IMR-90 (cell line): ENCODE results near the gene COPS2. TPM values are rescaled to one million over a fixed set of nuclear protein-coding genes. Genes with fewer than 3 reads are reported as not detected.

Experiments used
- ATAC-seq: fragments of 200-7000 bp; cut with Tn5 transposase; 2 replicates; pipeline ENCODE4 v1.9.1; 2020; ENCODE audit warnings: low read depth, mild to moderate bottlenecking, moderate library complexity
- BruUV-seq: library from RNA; stranded (reverse); fragments of 400-500 nt; replicated peaks from 2 replicates; lab custom pipeline; 2021; lab: Mats Ljungman, UMichigan
- CTCF ChIA-PET: fragments of 300-600 bp; formaldehyde crosslinking; extraction: SDS; loops from one replicate; lab custom pipeline; 2021; ENCODE audit warnings: antibody characterized with exemption; lab: Yijun Ruan, JAX
- POLR2A ChIA-PET: fragments of 300-600 bp; sonication (Branson Sonifier 250); formaldehyde crosslinking; loops from one replicate; lab custom pipeline; 2022; ENCODE audit warnings: antibody characterized with exemption; ENCODE audit not compliant: unreplicated experiment; lab: Charles Lee
- DNase-seq: peaks from one replicate; pipeline ENCODE4 v3.0.0; 2013
- H2AFZ ChIP-seq: replicated peaks from 2 replicates; pipeline ENCODE3; 2013; ENCODE audit warnings: low read length, mild to moderate bottlenecking; ENCODE audit not compliant: poor library complexity
- H2AK5ac ChIP-seq: 2 replicates; pipeline ENCODE4 v1.6.1; 2013; ENCODE audit warnings: low read depth, low read length, inconsistent platforms
- H2AK9ac ChIP-seq: replicated peaks from 2 replicates; pipeline ENCODE3; 2013; ENCODE audit warnings: mild to moderate bottlenecking, low read depth, low read length, moderate library complexity; ENCODE audit not compliant: poor library complexity
- H2BK120ac ChIP-seq: 2 replicates; pipeline ENCODE4 v1.6.1; 2013; ENCODE audit warnings: low read depth, low read length, inconsistent platforms
- H2BK15ac ChIP-seq: 3 replicates; pipeline ENCODE4 v1.6.1; 2013; ENCODE audit warnings: low read depth, low read length, inconsistent platforms
- H2BK20ac ChIP-seq: 2 replicates; pipeline ENCODE4 v1.6.1; 2013; ENCODE audit warnings: low read depth, mild to moderate bottlenecking, inconsistent platforms, low read length, moderate library complexity
- H2BK5ac ChIP-seq: 2 replicates; pipeline ENCODE4 v1.6.1; 2013; ENCODE audit warnings: mild to moderate bottlenecking, low read depth, low read length, inconsistent platforms; ENCODE audit not compliant: poor library complexity, severe bottlenecking
- H3K14ac ChIP-seq: replicated peaks from 2 replicates; pipeline ENCODE4 v1.6.1; 2013; ENCODE audit warnings: low read depth, low read length, inconsistent platforms
- H3K18ac ChIP-seq: 2 replicates; pipeline ENCODE4 v1.6.1; 2013; ENCODE audit warnings: low read depth, low read length, control low read depth
- H3K23ac ChIP-seq: 2 replicates; pipeline ENCODE4 v1.6.1; 2013; ENCODE audit warnings: low read depth, low read length, inconsistent platforms
- H3K27ac ChIP-seq: 2 replicates; pipeline ENCODE4 v1.5.1; 2013; ENCODE audit warnings: mild to moderate bottlenecking, control low read depth, low read length; ENCODE audit not compliant: insufficient read depth
- H3K27me3 ChIP-seq: 2 replicates; pipeline ENCODE4 v1.6.1; 2013; ENCODE audit warnings: low read length; ENCODE audit not compliant: control insufficient read depth, insufficient read depth
- H3K36me3 ChIP-seq: 2 replicates; pipeline ENCODE4 v1.6.1; 2013; ENCODE audit warnings: low read length, mixed read lengths; ENCODE audit not compliant: control insufficient read depth, insufficient read depth
- H3K4ac ChIP-seq: 2 replicates; pipeline ENCODE4 v1.6.1; 2013; ENCODE audit warnings: low read depth, low read length, inconsistent platforms
- H3K4me1 ChIP-seq: 2 replicates; pipeline ENCODE4 v1.6.1; 2013; ENCODE audit warnings: low read length, mixed read lengths; ENCODE audit not compliant: control insufficient read depth, insufficient read depth
- H3K4me2 ChIP-seq: 2 replicates; pipeline ENCODE4 v1.6.1; 2013; ENCODE audit warnings: low read depth, mild to moderate bottlenecking, control low read depth, low read length, moderate library complexity
- H3K4me3 ChIP-seq: 2 replicates; pipeline ENCODE4 v1.5.1; 2013; ENCODE audit warnings: low read depth, mild to moderate bottlenecking, control low read depth, low read length, moderate library complexity; ENCODE audit not compliant: insufficient read depth
- H3K56ac ChIP-seq: 2 replicates; pipeline ENCODE4 v1.6.1; 2013; ENCODE audit warnings: low read length, inconsistent platforms; ENCODE audit not compliant: insufficient read depth; ENCODE audit errors: extremely low read depth
- H3K79me1 ChIP-seq, 2 experiments: 2 replicates each; pipeline ENCODE4 v1.6.1; 2013; ENCODE audit warnings: low read length in 2 of 2, inconsistent platforms in 1 of 2, low read depth in 1 of 2
- H3K9ac ChIP-seq: 2 replicates; pipeline ENCODE4 v1.6.1; 2013; ENCODE audit warnings: low read depth, low read length, control low read depth
- H3K9me1 ChIP-seq: 2 replicates; pipeline ENCODE4 v1.6.1; 2013; ENCODE audit warnings: low read length, inconsistent platforms; ENCODE audit not compliant: insufficient read depth
- H3K9me3 ChIP-seq: 2 replicates; pipeline ENCODE4 v1.6.1; 2013; ENCODE audit warnings: low read length; ENCODE audit not compliant: control insufficient read depth, insufficient read depth
- H4K20me1 ChIP-seq: 2 replicates; pipeline ENCODE4 v1.6.1; 2013; ENCODE audit warnings: low read length, inconsistent platforms; ENCODE audit not compliant: insufficient read depth
- H4K5ac ChIP-seq: 2 replicates; pipeline ENCODE4 v1.6.1; 2013; ENCODE audit warnings: mild to moderate bottlenecking, low read depth, low read length, control low read depth
- H4K8ac ChIP-seq, 2 experiments: 2 replicates each; pipeline ENCODE4 v1.6.1; 2013; ENCODE audit warnings: low read depth in 2 of 2, low read length in 2 of 2, control low read depth in 1 of 2, inconsistent platforms in 1 of 2
- H4K91ac ChIP-seq: 2 replicates; pipeline ENCODE4 v1.6.1; 2013; ENCODE audit warnings: low read depth, low read length, inconsistent platforms; ENCODE audit not compliant: insufficient read depth
- BHLHE40 ChIP-seq: fragments of 150-350 bp; IDR thresholded peaks from 2 replicates; pipeline ENCODE4 v1.6.1; 2016; ENCODE audit warnings: mild to moderate bottlenecking, low read depth, low read length
- CHD1 ChIP-seq: IDR thresholded peaks from 2 replicates; pipeline ENCODE4 v1.6.1; 2012; ENCODE audit warnings: low read depth, low read length, improper control_type of control experiment
- FOS ChIP-seq: fragments of 150-350 bp; IDR thresholded peaks from 2 replicates; pipeline ENCODE4 v1.6.1; 2016; ENCODE audit warnings: low read depth, low read length
- MAZ ChIP-seq: IDR thresholded peaks from 2 replicates; pipeline ENCODE4 v1.6.1; 2012; ENCODE audit warnings: low read depth, mild to moderate bottlenecking, low read length, improper control_type of control experiment, moderate library complexity, borderline replicate concordance
- NFE2L2 ChIP-seq: fragments of 150-350 bp; IDR thresholded peaks from 2 replicates; pipeline ENCODE4 v1.6.1; 2016; ENCODE audit warnings: low read depth, mild to moderate bottlenecking, low read length
- POLR2A ChIP-seq: IDR thresholded peaks from 2 replicates; pipeline ENCODE4 v1.6.1; 2012; ENCODE audit warnings: mild to moderate bottlenecking, low read depth, low read length
- RAD21 ChIP-seq: IDR thresholded peaks from 2 replicates; pipeline ENCODE4 v1.6.1; 2012; ENCODE audit warnings: low read length, improper control_type of control experiment
- RCOR1 ChIP-seq: IDR thresholded peaks from 2 replicates; pipeline ENCODE4 v1.6.1; 2012; ENCODE audit warnings: mild to moderate bottlenecking, low read length, improper control_type of control experiment; ENCODE audit not compliant: insufficient replicate concordance
- RFX5 ChIP-seq: IDR thresholded peaks from 2 replicates; pipeline ENCODE4 v1.8.0; 2012; ENCODE audit warnings: low read depth, mild to moderate bottlenecking, low read length, moderate library complexity
- SMC3 ChIP-seq: fragments of 150-350 bp; IDR thresholded peaks from 2 replicates; pipeline ENCODE4 v1.6.1; 2016; ENCODE audit warnings: low read depth, mild to moderate bottlenecking, antibody characterized with exemption, low read length, moderate library complexity
- USF2 ChIP-seq: fragments of 150-350 bp; IDR thresholded peaks from 2 replicates; pipeline ENCODE4 v1.6.1; 2017; ENCODE audit warnings: mild to moderate bottlenecking, antibody characterized with exemption, low read length, low read depth
- WGBS, 2 experiments: methylation state at CpG; one replicate each; pipeline versions ENCODE4 v1.1.5 to v1.1.7; 2013; ENCODE audit warnings: missing lambda C conversion rate in 2 of 2; ENCODE audit not compliant: insufficient read length in 1 of 2; ENCODE audit errors: extremely low coverage in 2 of 2; 5-methylcytosine and 5-hydroxymethylcytosine counted together
- dilution Hi-C: fragments of 300-500 bp; cut with HindIII; formaldehyde crosslinking; loops from one replicate; pipeline ENCODE4 v1.14.3; 2018; ENCODE audit warnings: low sequenced_read_pairs; ENCODE audit not compliant: unreplicated experiment
- in situ Hi-C: fragments of 300-500 bp; cut with MboI; formaldehyde crosslinking; loops from 3 replicates; pipeline ENCODE4 v1.14.3; 2019; ENCODE audit warnings: low sequenced_read_pairs, inconsistent platforms, mixed read lengths
- intact Hi-C: fragments of 100-400 bp; cut with micrococcal nuclease; formaldehyde crosslinking; loops from 2 replicates; pipeline ENCODE4 v1.10.0; 2022
- polyA plus RNA-seq, 3 experiments: library from polyadenylated mRNA; depleted of rRNA; stranded (reverse); fragments of >200 nt; gene quantifications; 2 replicates each; pipeline ENCODE4 v1.2.3, GENCODE V29; 2012; ENCODE audit warnings: low replicate concordance in 1 of 3
- total RNA-seq: library from RNA; depleted of rRNA; stranded (reverse); fragments of >200 nt; gene quantifications from 2 replicates; pipeline ENCODE4 v1.2.3, GENCODE V29; 2012
- TF ChIP-seq, protein P1 (sequence below): conservative IDR thresholded peaks from 2 replicates; pipeline ENCODE4 v1.5.1; 2012; ENCODE audit warnings: mild to moderate bottlenecking, low read depth, low read length, improper control_type of control experiment

The COPS2 gene
- total and polyA plus RNA-seq, 2 of the 4 experiments (the other 2 are of a cell fraction) = 54.6 to 75.6 TPM

- 0 out of 2 replicates have a peak, but pooled peaks cover 3% of the 10 kb centered on the region for H3K9me1 ChIP-seq
Observed at GRCh38 chr15:49179433-49180190, 24.2 kb upstream of the COPS2 start.

More at GRCh38 chr15:49179433-49180190, 24.2 kb upstream of the COPS2 start:
- H4K91ac ChIP-seq = no peak overlapping the region
- no peaks in the 10 kb centered on the region; the same call in 1 of the 2 replicates for H4K20me1 ChIP-seq
- no peak overlapping the region for H4K5ac ChIP-seq
- CTCF ChIA-PET = no interaction called here
- no peak overlapping the region for H3K27ac ChIP-seq
- intact Hi-C loops = no loop called here
- H3K79me1 ChIP-seq = peaks cover 19 to 30% of the 10 kb centered on the region in 2 experiments
- H3K56ac ChIP-seq = no peak overlapping the region; the same call in 1 of the 2 replicates
- H3K4me2 ChIP-seq = no peak overlapping the region
- TF ChIP-seq SMC3 (no peak), RCOR1 (no peak), RAD21 (no peak), MAZ (no peak), RFX5 (no peak), CHD1 (no peak), FOS (no peak), NFE2L2 (no peak), BHLHE40 (no peak), USF2 (no peak), POLR2A (no peak)
- TF ChIP-seq, protein P1, sequence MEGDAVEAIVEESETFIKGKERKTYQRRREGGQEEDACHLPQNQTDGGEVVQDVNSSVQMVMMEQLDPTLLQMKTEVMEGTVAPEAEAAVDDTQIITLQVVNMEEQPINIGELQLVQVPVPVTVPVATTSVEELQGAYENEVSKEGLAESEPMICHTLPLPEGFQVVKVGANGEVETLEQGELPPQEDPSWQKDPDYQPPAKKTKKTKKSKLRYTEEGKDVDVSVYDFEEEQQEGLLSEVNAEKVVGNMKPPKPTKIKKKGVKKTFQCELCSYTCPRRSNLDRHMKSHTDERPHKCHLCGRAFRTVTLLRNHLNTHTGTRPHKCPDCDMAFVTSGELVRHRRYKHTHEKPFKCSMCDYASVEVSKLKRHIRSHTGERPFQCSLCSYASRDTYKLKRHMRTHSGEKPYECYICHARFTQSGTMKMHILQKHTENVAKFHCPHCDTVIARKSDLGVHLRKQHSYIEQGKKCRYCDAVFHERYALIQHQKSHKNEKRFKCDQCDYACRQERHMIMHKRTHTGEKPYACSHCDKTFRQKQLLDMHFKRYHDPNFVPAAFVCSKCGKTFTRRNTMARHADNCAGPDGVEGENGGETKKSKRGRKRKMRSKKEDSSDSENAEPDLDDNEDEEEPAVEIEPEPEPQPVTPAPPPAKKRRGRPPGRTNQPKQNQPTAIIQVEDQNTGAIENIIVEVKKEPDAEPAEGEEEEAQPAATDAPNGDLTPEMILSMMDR = no peak
- no peak overlapping the region for H2AK9ac ChIP-seq
- DNase-seq (no peak), ATAC-seq (no peak)
- POLR2A ChIA-PET = interaction anchor here (0.6 to 0.7 kb wide), 2 partner anchors 20 to 64 kb away, joined by 12 to 14 read pairs; no protein-coding TSS in a partner anchor
- in situ Hi-C loops = no loop called here
- no peak overlapping the region for H3K18ac ChIP-seq
- no peak overlapping the region for H2BK5ac ChIP-seq
- H2AK5ac ChIP-seq = no peak overlapping the region
- H3K9ac ChIP-seq = no peak overlapping the region
- no peak overlapping the region for H3K23ac ChIP-seq
- dilution Hi-C loops = no loop called here
- H4K8ac ChIP-seq = no peak overlapping the region
- no peak overlapping the region for H2AFZ ChIP-seq
- BruUV-seq = no TSS peak
- WGBS, 2 experiments = no CpG with 5 or more reads among the region's 1 CpG
- H3K14ac ChIP-seq = no peak overlapping the region
- no peak overlapping the region for H2BK15ac ChIP-seq
- no peaks in the 10 kb centered on the region for H3K4me1 ChIP-seq
- no peak overlapping the region for H2BK20ac ChIP-seq
- no peak overlapping the region for H3K4me3 ChIP-seq
- H3K36me3 ChIP-seq = 0 out of 2 replicates have a peak, but pooled peaks cover 1% of the 10 kb centered on the region
- no peak overlapping the region for H3K4ac ChIP-seq
- H2BK120ac ChIP-seq = no peak overlapping the region
- H3K27me3 ChIP-seq = no peaks in the 10 kb centered on the region
- H3K9me3 ChIP-seq = no peaks in the 10 kb centered on the region
